RKO (cell line): ENCODE measurements around the gene GLCCI1.

Experiments used
- DNase-seq: peaks from one replicate; pipeline ENCODE4 v3.0.0-alpha.2; 2016; ENCODE audit warnings: low spot score

Gene GLCCI1

DNA sequence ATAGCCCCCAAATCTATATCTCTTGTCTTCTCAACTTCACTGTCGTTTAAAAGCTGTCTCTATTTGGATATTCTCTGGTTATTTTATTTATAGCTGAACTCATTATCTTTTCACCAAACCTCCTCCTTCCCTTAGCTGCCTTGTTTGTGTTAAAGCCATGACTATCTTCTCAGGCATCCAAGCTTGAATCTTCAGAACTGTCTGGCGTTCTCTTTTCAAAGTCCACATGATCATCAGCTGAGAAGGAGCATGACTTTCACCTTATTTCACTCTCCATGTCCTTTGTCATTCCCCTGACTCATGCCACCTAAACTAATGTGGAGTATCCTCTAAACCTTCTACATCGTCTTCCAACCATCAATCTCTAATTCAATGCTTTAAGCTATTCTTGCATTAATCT lies 5.7 kb upstream of the GLCCI1 start:
- DNase-seq: no peak

DNA sequence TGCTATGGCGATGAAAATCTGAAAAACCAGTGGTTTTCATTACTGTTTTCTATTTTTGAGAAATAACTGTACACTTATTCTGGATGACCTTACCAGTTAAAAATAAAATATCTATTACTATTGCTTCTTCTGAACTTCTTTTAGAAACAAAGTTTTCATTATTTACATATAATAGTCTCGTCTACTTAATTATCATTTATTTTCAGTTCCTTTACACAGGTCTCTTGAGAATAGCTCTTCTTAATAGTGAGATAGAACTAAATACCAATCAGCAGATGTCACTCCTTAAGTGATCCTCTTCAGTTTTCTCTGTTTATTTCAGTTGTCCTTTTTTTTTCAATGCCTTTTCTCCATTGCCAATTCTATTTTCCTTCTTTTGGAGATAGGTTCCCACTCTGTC lies 4.3 kb upstream of the GLCCI1 start:
- DNase-seq: no peak

GRCh38 chr7:7964691-7965090 lies 3.9 kb upstream of the GLCCI1 start:
- no peak for DNase-seq

DNA sequence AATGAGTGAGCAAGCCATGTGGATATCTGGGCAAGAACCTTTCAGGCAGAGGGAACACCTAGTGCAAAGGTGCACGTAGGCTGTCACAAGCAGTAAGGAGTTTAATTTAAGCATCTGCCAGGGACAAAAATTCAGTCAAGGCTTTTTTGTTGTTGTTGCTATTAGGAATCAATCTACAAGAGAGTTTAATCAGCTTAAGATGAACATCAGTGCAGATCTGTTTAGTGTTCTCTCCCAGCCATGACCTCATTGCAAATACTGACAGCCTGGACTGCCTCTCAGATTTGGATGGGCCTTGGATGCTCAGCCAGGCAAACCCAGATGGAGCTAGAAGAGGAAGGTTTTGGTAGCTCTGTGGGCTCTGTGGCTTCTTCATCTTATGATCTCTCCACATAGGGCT lies 3.3 kb upstream of the GLCCI1 start:
- DNase-seq: no peak

- DNase-seq: no peak
These were observed 2.4 kb upstream of the GLCCI1 start for GRCh38 chr7:7966141-7966734.

DNA sequence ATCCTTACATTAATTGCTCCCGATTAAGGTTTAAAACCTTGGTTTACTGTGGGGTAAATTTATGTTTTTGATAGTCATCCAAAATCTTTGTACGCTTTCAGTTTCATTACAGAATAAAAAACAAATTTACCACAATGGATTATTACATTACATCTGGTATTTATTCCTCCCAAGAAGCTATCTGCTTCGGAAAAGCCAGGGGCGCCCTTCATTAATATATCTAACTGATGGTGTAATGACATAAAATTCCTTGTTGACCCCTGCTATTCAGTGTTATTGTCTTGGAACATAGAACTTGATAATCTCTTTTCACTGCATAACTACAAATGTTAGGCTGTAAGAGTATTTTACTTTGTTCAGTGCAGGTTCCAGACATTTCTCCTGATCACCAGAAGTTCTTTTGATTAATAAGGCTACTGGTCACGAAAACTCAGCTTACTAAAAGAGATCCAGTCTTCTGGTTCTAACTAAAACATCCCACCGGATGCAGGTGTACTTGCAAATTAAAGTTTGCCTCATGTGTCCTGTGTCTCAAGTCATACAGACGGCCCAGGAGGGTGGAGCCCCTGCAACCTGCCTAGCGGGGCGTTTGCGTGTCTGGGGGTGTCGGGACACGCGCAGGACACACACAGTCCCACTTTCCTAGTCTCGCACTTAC lies 581 bp upstream of the GLCCI1 start:
- no peak for DNase-seq

DNA sequence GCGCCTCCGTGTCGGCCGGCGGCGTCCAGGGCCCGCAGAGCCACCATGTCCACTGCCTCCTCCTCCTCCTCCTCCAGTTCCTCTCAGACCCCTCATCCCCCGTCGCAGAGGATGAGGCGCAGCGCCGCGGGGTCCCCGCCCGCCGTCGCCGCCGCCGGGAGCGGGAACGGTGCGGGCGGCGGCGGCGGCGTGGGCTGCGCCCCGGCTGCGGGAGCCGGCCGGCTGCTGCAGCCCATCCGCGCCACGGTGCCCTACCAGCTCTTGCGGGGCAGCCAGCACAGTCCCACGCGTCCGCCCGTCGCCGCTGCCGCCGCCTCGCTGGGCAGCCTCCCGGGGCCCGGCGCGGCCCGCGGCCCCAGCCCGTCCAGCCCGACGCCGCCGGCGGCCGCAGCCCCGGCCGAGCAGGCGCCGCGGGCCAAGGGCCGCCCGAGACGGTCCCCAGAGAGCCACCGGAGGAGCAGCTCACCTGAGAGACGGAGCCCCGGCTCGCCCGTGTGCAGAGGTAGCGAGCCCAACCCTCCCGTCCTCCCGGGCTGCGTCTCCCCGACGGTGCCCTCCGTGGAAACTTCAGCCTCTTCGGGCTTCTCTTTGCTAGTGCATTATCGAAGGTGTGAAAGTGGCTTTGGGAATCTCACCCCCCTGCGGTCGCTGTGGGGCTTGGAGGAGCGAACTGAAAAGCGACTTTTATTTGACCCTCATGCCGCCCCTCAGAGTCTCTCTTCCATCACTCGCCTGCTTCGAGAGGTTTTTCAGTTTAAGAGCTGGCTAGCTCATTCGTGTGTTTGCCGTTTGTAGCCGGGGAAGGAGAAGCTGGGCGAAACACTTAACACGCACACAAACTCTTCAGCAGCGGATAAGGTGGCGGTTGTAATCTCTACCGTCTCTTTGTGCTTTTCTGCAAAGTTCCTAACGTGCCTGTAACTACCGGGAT lies 975 bp downstream of the GLCCI1 start:
- peak; percentile 37 for DNase-seq

GRCh38 chr7:7970237-7970530 lies 1.6 kb downstream of the GLCCI1 start:
- DNase-seq: no peak

DNA sequence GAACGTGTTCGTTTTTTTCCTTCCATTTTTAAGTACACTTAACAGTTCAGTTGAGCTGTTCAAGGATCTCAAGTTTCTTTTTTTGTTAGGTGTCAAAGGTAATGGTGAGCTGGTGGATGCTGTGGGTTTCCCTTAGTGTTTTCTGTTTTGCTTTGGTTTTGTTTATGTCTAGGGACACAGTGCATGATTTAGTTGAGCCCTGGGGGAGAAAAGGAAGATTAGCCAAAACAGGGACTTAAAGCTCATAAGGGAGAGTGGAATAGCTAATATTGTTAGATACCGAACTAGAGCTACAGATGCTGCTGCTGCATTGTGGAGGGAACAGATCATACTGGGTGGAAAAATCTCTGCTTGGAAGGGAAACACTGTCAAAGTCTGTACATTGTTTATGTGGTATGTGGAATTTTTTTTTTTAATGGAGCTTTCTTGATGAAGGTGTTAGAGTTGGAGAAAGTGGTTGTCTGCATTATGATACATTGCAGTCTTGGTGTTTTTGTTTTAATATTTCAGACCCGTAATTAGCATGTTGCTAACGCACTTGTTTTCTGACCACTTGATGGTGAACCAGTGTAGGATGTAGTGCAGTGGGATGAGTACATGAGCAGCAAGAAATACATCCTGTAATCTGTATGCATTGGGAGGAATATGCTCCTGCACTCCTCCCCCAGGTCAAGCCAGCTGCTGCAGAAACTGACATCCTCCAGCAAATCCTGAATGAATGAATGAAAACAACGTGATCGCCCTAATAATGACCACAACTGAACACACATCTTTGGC lies 2.1 kb downstream of the GLCCI1 start:
- DNase-seq: peak; percentile 18

DNA sequence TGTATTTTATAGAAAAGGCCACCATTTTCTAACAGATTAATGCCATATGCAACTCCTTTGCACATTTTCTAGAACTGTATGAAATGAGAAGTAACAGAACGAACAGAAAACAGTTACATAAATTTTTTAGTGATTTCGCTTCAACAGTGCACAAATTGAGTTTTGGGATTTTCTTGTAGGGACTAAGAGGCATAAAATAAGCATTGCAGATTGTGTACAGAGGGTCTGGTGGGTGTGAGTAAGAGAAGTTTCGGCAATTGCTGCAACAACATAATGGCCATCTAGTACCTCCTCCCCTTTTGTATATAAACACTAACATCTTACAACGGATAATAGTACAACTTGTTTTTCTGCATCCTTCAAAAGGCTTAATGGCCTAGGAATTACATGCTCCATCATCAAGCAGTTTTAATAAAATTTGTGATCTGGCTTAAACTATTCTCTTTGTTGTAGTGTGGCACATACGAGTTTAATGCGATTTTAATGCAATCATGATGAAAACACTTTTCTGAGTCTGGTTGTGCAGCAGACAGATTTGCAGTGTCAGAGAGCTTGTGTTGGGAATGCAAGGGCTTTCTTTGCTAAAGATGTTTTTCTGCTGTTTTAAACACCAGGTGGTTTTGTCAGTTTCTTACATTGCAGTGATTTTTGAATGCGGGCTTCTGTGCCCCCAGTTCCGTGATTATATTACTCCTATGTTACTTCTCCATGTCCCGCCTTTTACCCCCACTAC lies 2.9 kb downstream of the GLCCI1 start:
- no peak for DNase-seq

- DNase-seq: no peak
These were observed 3.5 kb downstream of the GLCCI1 start for GRCh38 chr7:7972128-7972527.

DNA sequence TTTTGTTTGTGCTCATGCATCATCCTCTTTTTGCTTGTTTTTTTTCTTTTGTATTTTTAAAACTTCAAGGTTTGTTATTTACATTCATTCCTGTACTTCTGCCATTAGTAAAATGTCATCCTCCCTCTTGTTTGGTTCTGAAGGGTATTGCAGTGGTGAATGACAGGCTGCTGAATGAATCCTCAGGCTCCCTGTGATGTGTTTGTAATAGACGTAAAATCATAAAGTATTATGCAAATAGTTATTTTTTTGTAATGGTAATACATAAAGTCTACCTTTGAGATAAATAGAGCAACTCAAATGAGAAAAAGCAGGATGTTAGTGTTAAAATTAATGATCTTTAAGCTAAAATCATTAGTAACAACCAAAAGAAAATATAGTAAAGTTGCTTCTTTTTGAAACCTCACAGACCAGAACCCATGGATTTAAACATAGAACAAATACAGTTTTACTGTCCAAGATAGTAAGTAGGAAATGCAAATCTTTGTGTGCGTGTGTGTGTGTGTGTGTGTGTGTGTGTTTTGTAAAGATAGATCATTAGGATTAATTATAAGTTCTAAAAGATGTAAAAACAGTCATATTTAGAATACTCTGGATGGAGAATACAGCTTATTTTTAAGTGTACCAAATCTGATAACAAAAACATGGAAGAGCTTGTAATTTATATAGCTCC lies 4.5 kb downstream of the GLCCI1 start:
- no peak for DNase-seq

GRCh38 chr7:7976677-7977076 lies 8.1 kb downstream of the GLCCI1 start:
- no peak for DNase-seq

DNA sequence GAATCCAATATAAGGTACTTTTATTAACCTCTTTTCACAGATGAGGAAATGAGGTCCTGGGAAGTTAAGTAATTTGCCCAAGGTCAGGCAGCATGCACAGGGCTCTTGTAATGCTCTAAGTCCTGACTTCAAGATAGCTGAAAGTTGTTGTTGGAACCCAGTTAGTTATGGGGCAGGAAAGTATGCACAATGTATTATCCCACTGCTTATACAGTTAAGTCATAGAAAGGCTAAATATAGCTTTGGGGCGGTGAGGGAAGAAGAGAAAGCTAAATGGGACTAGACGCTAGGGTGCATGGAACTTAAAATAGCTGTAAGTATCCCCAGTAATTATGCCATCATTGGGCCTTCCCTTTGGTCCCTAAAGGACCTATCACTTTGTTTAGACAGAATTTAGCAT lies 9.2 kb downstream of the GLCCI1 start:
- no peak for DNase-seq

DNA sequence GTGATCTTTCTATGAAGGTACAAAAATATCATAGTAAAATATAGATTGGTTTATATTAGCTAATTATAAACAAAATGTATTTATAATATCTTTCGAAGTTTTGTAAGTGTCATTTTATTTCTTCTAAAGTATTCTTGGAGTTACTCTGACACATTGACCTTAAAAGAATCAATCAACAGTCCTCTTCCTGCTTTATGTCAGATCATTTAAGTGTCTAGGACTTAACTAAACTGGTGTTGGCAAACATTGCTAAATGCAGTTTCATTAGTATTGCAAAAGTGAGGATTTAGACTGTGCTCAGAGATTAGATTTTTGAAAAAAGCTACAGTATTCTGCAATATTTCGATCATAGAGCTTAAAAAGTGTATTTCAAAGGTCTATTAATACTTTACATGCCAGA lies 10.3 kb downstream of the GLCCI1 start:
- DNase-seq: no peak

- no peak for DNase-seq
These were observed 11.0 kb downstream of the GLCCI1 start for GRCh38 chr7:7979558-7979957.

DNA sequence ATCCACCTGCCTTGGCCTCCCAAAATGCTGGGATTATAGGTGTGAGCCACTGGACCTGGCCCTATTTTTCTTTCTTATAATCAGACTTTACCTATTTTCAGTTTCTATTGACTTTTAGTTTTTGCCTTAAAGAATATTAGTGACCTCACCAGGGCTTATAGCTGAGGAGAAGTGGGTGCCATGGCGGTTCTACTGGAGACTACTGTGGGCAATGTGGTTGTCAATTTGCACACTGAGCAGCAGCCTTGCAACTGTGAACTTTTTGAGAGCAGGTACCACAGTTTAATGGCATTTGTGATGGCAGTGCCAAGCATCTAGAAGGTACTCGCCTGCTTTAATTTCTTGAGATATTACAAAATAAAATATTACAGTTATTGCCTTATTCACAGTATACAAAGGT lies 11.5 kb downstream of the GLCCI1 start:
- DNase-seq: no peak

- no peak for DNase-seq
These were observed 14.3 kb downstream of the GLCCI1 start for GRCh38 chr7:7982904-7983303.

- DNase-seq: no peak
These were observed 15.8 kb downstream of the GLCCI1 start for GRCh38 chr7:7984424-7984823.

DNA sequence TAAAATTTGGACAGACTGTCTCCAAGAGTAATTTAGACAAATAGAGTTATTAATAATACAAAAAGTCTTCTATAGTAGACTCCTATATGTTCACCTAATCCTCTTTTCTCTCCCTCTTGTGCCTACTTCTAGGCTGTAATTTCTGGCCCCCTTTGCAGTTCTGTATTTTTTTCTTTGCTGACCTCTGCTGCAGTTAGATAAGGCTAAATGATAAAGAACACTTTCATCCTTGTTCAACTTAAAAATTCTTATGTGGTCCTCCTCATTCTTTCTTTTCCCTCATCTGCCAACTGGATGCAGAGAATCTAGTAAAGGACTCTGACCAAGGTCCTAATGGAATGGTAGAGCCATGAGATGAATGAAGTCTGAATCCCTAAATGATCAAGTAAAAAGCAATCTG lies 20.1 kb downstream of the GLCCI1 start:
- DNase-seq: no peak

- no peak for DNase-seq
These were observed 20.5 kb downstream of the GLCCI1 start for GRCh38 chr7:7989133-7989532.
